Thoracic aorta (tissue), 2 donors: Measurements from ENCODE around the gene SPANXC. TPM values are rescaled to one million over a fixed set of nuclear protein-coding genes. Genes with fewer than 3 reads are reported as not detected.

Experiments used
- ATAC-seq: fragments of 150-250 bp; one replicate; pipeline ENCODE4 v1.8.0; 2017; ENCODE audit warnings: low read depth; ENCODE audit not compliant: insufficient number of reproducible peaks, low FRiP score
- DNase-seq: peaks from one replicate; pipeline ENCODE4 v3.0.0-alpha.2; 2020; ENCODE audit warnings: low spot score
- H3K27ac ChIP-seq, 2 donors: fragments of 200-600 bp; sonication (generic); 1 replicate in 1 of 2; 2 replicates in 1 of 2; pipeline ENCODE4 v1.5.1; 2016; ENCODE audit warnings: mild to moderate bottlenecking in 2 of 2, moderate library complexity in 2 of 2
- H3K27me3 ChIP-seq: fragments of 200-600 bp; sonication (generic); replicated peaks from 2 replicates; pipeline ENCODE4 v1.6.0; 2016; ENCODE audit warnings: mild to moderate bottlenecking; ENCODE audit not compliant: insufficient read depth
- H3K36me3 ChIP-seq: fragments of 200-600 bp; sonication (generic); one replicate; pipeline ENCODE4 v1.5.1; 2016
- H3K4me1 ChIP-seq, 2 donors: fragments of 200-600 bp; sonication (generic); 1 replicate in 1 of 2; 2 replicates in 1 of 2; pipeline versions ENCODE4 v1.5.1 to v1.6.0; 2016; ENCODE audit warnings: low read depth in 2 of 2, mild to moderate bottlenecking in 1 of 2; ENCODE audit not compliant: control insufficient read depth in 1 of 2
- H3K4me3 ChIP-seq: fragments of 200-600 bp; sonication (generic); 2 replicates; pipeline ENCODE4 v1.5.1; 2016; ENCODE audit warnings: mild to moderate bottlenecking
- H3K9me3 ChIP-seq: fragments of 200-600 bp; sonication (generic); 2 replicates; pipeline ENCODE4 v1.5.1; 2016
- CTCF ChIP-seq: fragments of 200-600 bp; sonication (generic); IDR thresholded peaks from one replicate; pipeline ENCODE4 v1.5.1; 2019; ENCODE audit warnings: antibody characterized with exemption
- total RNA-seq, 2 donors: library from RNA; depleted of rRNA; stranded (reverse); fragments of >200 nt; gene quantifications; one replicate each; pipeline versions ENCODE4 v1.1.0 to v1.2.3, GENCODE V29; 2016

Gene SPANXC
- total RNA-seq, 2 donors from 2014 or later = not detected

GRCh38 chrX:141214196-141214595 lies 28.1 kb downstream of the SPANXC start:
- TF ChIP-seq CTCF = no peak
- no peaks in the 10 kb centered on the region for H3K9me3 ChIP-seq
- H3K4me3 ChIP-seq = no peak overlapping the region
- H3K27me3 ChIP-seq = no peaks in the 10 kb centered on the region
- no peak for ATAC-seq
- H3K27ac ChIP-seq = no peak overlapping the region
- no peak for DNase-seq
- H3K4me1 ChIP-seq = no peaks in the 10 kb centered on the region
- H3K36me3 ChIP-seq = no peaks in the 10 kb centered on the region

GRCh38 chrX:141201962-141202361 lies 40.4 kb downstream of the SPANXC start:
- H3K9me3 ChIP-seq = no peaks in the 10 kb centered on the region
- H3K27ac ChIP-seq = no peak overlapping the region
- H3K36me3 ChIP-seq = no peaks in the 10 kb centered on the region
- H3K4me3 ChIP-seq = no peak overlapping the region
- DNase-seq = no peak
- H3K27me3 ChIP-seq = no peaks in the 10 kb centered on the region
- no peaks in the 10 kb centered on the region for H3K4me1 ChIP-seq
- no peak for ATAC-seq
- no peak for TF ChIP-seq CTCF

Other genes starting within 250 kb of the SPANXC start
- not detected for gene SPANXB1, start 239.9 kb downstream of the SPANXC start, total RNA-seq
- gene LDOC1, start 65.4 kb downstream of the SPANXC start, total RNA-seq = 100 to 1,000 TPM in 1 of 2 donors, 10 to 100 TPM in 1; 66.8 to 111 TPM